ENCODE results near the gene FNDC11.

Gene FNDC11

GRCh38 chr20:63522981-63523611, 30.9 kb upstream of the FNDC11 start:
- TF ChIP-seq CTCF (IDR thresholded peaks at IDR 0.05; ENCODE audit: control extremely low read depth, extremely low read depth, low read depth, missing control alignments), result no peak
- ChIA-PET POLR2A (no interaction called here), CTCF (interaction anchor here (0.9 to 6.0 kb wide), 3 partner anchors 15 to 82 kb away, joined by 3 to 35 read pairs (median 5); partner anchors contain the start of gene PTK6)
- DNase-seq (ENCODE audit: extremely low spot score), result no peak

- no peak for TF ChIP-seq CTCF (IDR thresholded peaks at IDR 0.05; ENCODE audit: control extremely low read depth, extremely low read depth, low read depth, missing control alignments)
- POLR2A ChIA-PET, result interaction anchor here (0.6 kb wide), 1 partner anchor 455 kb away, joined by 3 read pairs; the partner anchor contains the start of gene SAMD10
- CTCF ChIA-PET, result interaction anchor here (6.0 kb wide), 1 partner anchor 13 kb away, joined by 35 read pairs; the partner anchor contains the start of gene PTK6
- no peak for DNase-seq (ENCODE audit: extremely low spot score)
Observed at GRCh38 chr20:63525185-63525584, 28.8 kb upstream of the FNDC11 start.

- ChIA-PET CTCF (interaction anchor here (6.0 kb wide), 1 partner anchor 12 kb away, joined by 35 read pairs; the partner anchor contains the start of gene PTK6), POLR2A (no interaction called here)
- TF ChIP-seq CTCF (IDR thresholded peaks at IDR 0.05; ENCODE audit: control extremely low read depth, extremely low read depth, low read depth, missing control alignments), result no peak
- DNase-seq (ENCODE audit: extremely low spot score), result no peak
Observed at GRCh38 chr20:63525971-63526370, 28.0 kb upstream of the FNDC11 start.

- DNase-seq (ENCODE audit: extremely low spot score), result no peak
- CTCF ChIA-PET, result interaction anchor here (3.3 kb wide), 1 partner anchor 11 kb away, joined by 17 read pairs; the partner anchor contains the start of gene PTK6
- POLR2A ChIA-PET, result interaction anchor here (0.6 to 0.8 kb wide), 2 partner anchors 24 to 242 kb away, joined by 3 read pairs; no protein-coding TSS in a partner anchor
- TF ChIP-seq CTCF (IDR thresholded peaks at IDR 0.05; ENCODE audit: control extremely low read depth, extremely low read depth, low read depth, missing control alignments), result no peak
Observed at GRCh38 chr20:63527184-63527583, 26.8 kb upstream of the FNDC11 start.

GRCh38 chr20:63529180-63529860, 24.6 kb upstream of the FNDC11 start:
- DNase-seq (ENCODE audit: extremely low spot score), result no peak
- CTCF ChIA-PET, result interaction anchor here (1.3 to 3.3 kb wide), 3 partner anchors 8 to 335 kb away, joined by 3 to 17 read pairs (median 4); partner anchors contain the start of genes PPDPF, PTK6 and TPD52L2
- TF ChIP-seq CTCF (IDR thresholded peaks at IDR 0.05; ENCODE audit: control extremely low read depth, extremely low read depth, low read depth, missing control alignments), result no peak
- POLR2A ChIA-PET, result interaction anchor here (0.5 kb wide), 1 partner anchor 262 kb away, joined by 3 read pairs; no protein-coding TSS in a partner anchor
